Endothelial cell of umbilical vein (primary cell): ENCODE results near the gene CDC16. TPM values are rescaled to one million over a fixed set of nuclear protein-coding genes. Genes with fewer than 3 reads are reported as not detected.
A peak's percentile ranks its signal among the peaks of the same experiment; 100 is the strongest.

Experiments used
- BruUV-seq: library from RNA; stranded (reverse); fragments of 400-500 nt; replicated peaks from 2 replicates; lab custom pipeline; 2021; lab: Mats Ljungman, UMichigan
- CTCF ChIA-PET: fragments of 300-600, 350-600 bp; sonication (Branson Sonifier 250); formaldehyde crosslinking; loops from one replicate; lab custom pipeline; 2021; ENCODE audit warnings: antibody characterized with exemption, inconsistent platforms; lab: Charles Lee
- POLR2A ChIA-PET: fragments of 300-600, 350-600 bp; sonication (Branson Sonifier 250); formaldehyde crosslinking; loops from one replicate; lab custom pipeline; 2021; ENCODE audit warnings: antibody characterized with exemption, inconsistent platforms; lab: Charles Lee
- DNase-seq: peaks from one replicate; pipeline ENCODE4 v3.0.0-alpha.2; 2011; ENCODE audit warnings: low read depth, low spot score
- FAIRE-seq: peaks from 2 replicates; lab custom pipeline; 2011; peaks lifted over from hg19 to GRCh38; lab: Jason Lieb, UNC
- H2AFZ ChIP-seq: 2 replicates; pipeline ENCODE4 v1.6.0; 2012; ENCODE audit warnings: low read depth, low read length, control low read depth, inconsistent platforms
- H3K27ac ChIP-seq: 2 replicates; pipeline ENCODE4 v1.5.1; 2011; ENCODE audit warnings: low read depth, mild to moderate bottlenecking, control low read depth, low read length, moderate library complexity; ENCODE audit not compliant: insufficient read depth
- H3K27me3 ChIP-seq, 2 experiments: 2 replicates each; pipeline versions ENCODE4 v1.6.0 to v1.6.1; 2011; ENCODE audit warnings: low read length in 2 of 2, mixed read lengths in 1 of 2; ENCODE audit not compliant: control insufficient read depth in 2 of 2, insufficient read depth in 2 of 2
- H3K36me3 ChIP-seq, 2 experiments: 2 replicates in 1 of 2; 3 replicates in 1 of 2; pipeline ENCODE4 v1.5.1; 2011; ENCODE audit warnings: low read length in 2 of 2, mild to moderate bottlenecking in 1 of 2, moderate library complexity in 1 of 2; ENCODE audit not compliant: control insufficient read depth in 2 of 2, insufficient read depth in 2 of 2; ENCODE audit errors: extremely low read depth in 1 of 2
- H3K4me1 ChIP-seq: 3 replicates; pipeline ENCODE4 v1.5.1; 2011; ENCODE audit warnings: mild to moderate bottlenecking, low read length; ENCODE audit not compliant: control insufficient read depth, insufficient read depth; ENCODE audit errors: extremely low read depth
- H3K4me2 ChIP-seq: 2 replicates; pipeline ENCODE4 v1.6.1; 2011; ENCODE audit warnings: low read length, control low read depth, mixed read lengths; ENCODE audit not compliant: insufficient read depth
- H3K4me3 ChIP-seq, 3 experiments: fragments of 200-600 bp in 1 of 3; sonication (generic), shearing (Covaris generic) in 1 of 3; replicated peaks in 1 of 3; 2 replicates each; pipeline ENCODE4 v1.5.1; 2011 to 2016; ENCODE audit warnings: control low read depth in 3 of 3, low read length in 3 of 3, mild to moderate bottlenecking in 2 of 3, inconsistent platforms in 1 of 3, low read depth in 1 of 3, moderate library complexity in 1 of 3; ENCODE audit not compliant: insufficient read depth in 1 of 3
- H3K79me2 ChIP-seq: 2 replicates; pipeline ENCODE4 v1.6.0; 2012; ENCODE audit warnings: low read length, inconsistent platforms; ENCODE audit not compliant: control insufficient read depth, insufficient read depth
- H3K9ac ChIP-seq: replicated peaks from 2 replicates; pipeline ENCODE3; 2011; ENCODE audit warnings: low read length, control low read depth; ENCODE audit not compliant: insufficient read depth; ENCODE audit errors: extremely low read depth
- H3K9me1 ChIP-seq: replicated peaks from 3 replicates; pipeline ENCODE4 v1.6.0; 2011; ENCODE audit warnings: mild to moderate bottlenecking, low read length; ENCODE audit not compliant: control insufficient read depth, insufficient read depth; ENCODE audit errors: extremely low read depth
- H3K9me3 ChIP-seq: replicated peaks from 2 replicates; pipeline ENCODE4 v1.5.1; 2012; ENCODE audit warnings: low read length, inconsistent platforms; ENCODE audit not compliant: control insufficient read depth, insufficient read depth
- H4K20me1 ChIP-seq: replicated peaks from 2 replicates; pipeline ENCODE3; 2011; ENCODE audit warnings: mild to moderate bottlenecking, low read length; ENCODE audit not compliant: control insufficient read depth, insufficient read depth; ENCODE audit errors: extremely low read depth
- EZH2 ChIP-seq: IDR thresholded peaks from 2 replicates; pipeline ENCODE4 v1.6.1; 2012; ENCODE audit warnings: borderline replicate concordance, low read depth, mild to moderate bottlenecking, moderate library complexity, low read length, inconsistent platforms; ENCODE audit not compliant: severe bottlenecking
- FOS ChIP-seq: IDR thresholded peaks from 2 replicates; pipeline ENCODE4 v1.6.1; 2011; ENCODE audit warnings: mild to moderate bottlenecking, low read length, moderate library complexity, borderline replicate concordance; ENCODE audit not compliant: insufficient read depth
- GATA2 ChIP-seq: IDR thresholded peaks from 2 replicates; pipeline ENCODE4 v1.7.0; 2011; ENCODE audit warnings: low read depth, mild to moderate bottlenecking, moderate library complexity, mixed read lengths, low read length; ENCODE audit not compliant: insufficient read length, insufficient read depth
- JUN ChIP-seq: IDR thresholded peaks from 2 replicates; pipeline ENCODE4 v1.6.1; 2011; ENCODE audit warnings: borderline replicate concordance, low read depth; ENCODE audit not compliant: insufficient read length, insufficient read depth
- MYC ChIP-seq: IDR thresholded peaks from one replicate; pipeline ENCODE4 v1.6.1; 2011; ENCODE audit warnings: mild to moderate bottlenecking, low read depth, low read length
- POLR2AphosphoS5 ChIP-seq: IDR thresholded peaks from 2 replicates; pipeline ENCODE4 v1.6.1; 2012; ENCODE audit warnings: low read depth, mild to moderate bottlenecking, control low read depth, low read length, moderate library complexity; ENCODE audit not compliant: insufficient read depth
- dilution Hi-C: fragments of 300-500 bp; cut with MboI; formaldehyde crosslinking; loops from one replicate; pipeline ENCODE4 v1.15.0; 2019; ENCODE audit warnings: low sequenced_read_pairs; ENCODE audit not compliant: extremely low pct_ligation_motif_present
- intact Hi-C: fragments of 100-400 bp; cut with micrococcal nuclease; formaldehyde crosslinking; loops from one replicate; pipeline ENCODE4 v1.10.0; 2022
- polyA plus RNA-seq, 4 experiments: library from polyadenylated mRNA; depleted of rRNA in 3 of 4; stranded (reverse) in 3 of 4; unstranded in 1 of 4; fragments of >200 nt; gene quantifications; 2 replicates each; pipeline versions ENCODE4 v1.2.1 to v1.2.3, GENCODE V29; 2011 to 2012; ENCODE audit warnings: missing spikeins in 1 of 4
- total RNA-seq: library from RNA; stranded (reverse); gene quantifications from 2 replicates; pipeline ENCODE4 v1.2.3, GENCODE V29; 2021
- TF ChIP-seq, protein P1 (sequence below), 2 donors: IDR thresholded peaks; 1 replicate in 1 of 2; 2 replicates in 1 of 2; pipeline ENCODE4 v1.5.1; 2011; ENCODE audit warnings: low read length in 2 of 2, mild to moderate bottlenecking in 2 of 2, moderate library complexity in 2 of 2, control low read depth in 1 of 2, inconsistent platforms in 1 of 2, low read depth in 1 of 2; ENCODE audit not compliant: insufficient read depth in 1 of 2; ENCODE audit errors: extremely low read depth in 1 of 2

Gene CDC16
- total and polyA plus RNA-seq, 2 donors (not counting 3 experiments of a cell fraction or from before 2014, with no cell fraction given) = 41.6 to 83.3 TPM

- CTCF ChIA-PET = interaction anchor here (1.9 kb wide), 1 partner anchor 24 kb away, joined by 4 read pairs; no protein-coding TSS in a partner anchor
- Histone ChIP-seq H3K36me3 (peaks cover 12% of the 10 kb centered on the region in 2 experiments), H3K79me2 (peaks cover 25% of the 10 kb centered on the region), H4K20me1 (no peaks in the 10 kb centered on the region), H2AFZ (no peak overlapping the region), H3K9me1 (no peaks in the 10 kb centered on the region), H3K9me3 (no peaks in the 10 kb centered on the region), H3K27ac (no peak overlapping the region), H3K4me1 (peaks cover 6% of the 10 kb centered on the region), H3K9ac (peak overlapping the region; percentile 35), H3K4me2 (peak overlapping the region; percentile 89), H3K4me3 (peak overlapping the region; percentile 57 to 96 (median 85)), H3K27me3 (peaks cover 6 to 13% of the 10 kb centered on the region in 2 experiments)
- TSS peak; percentile 48 for BruUV-seq
- intact Hi-C loops = loop anchor here (2.0 kb wide), 1 partner anchor 285 kb away; no protein-coding TSS in a partner anchor
- dilution Hi-C loops = no loop called here
- FAIRE-seq (no peak), DNase-seq (peak; percentile 24)
- TF ChIP-seq JUN (no peak), MYC (no peak), FOS (no peak), POLR2AphosphoS5 (no peak), GATA2 (no peak), EZH2 (no peak)
- TF ChIP-seq, protein P1, sequence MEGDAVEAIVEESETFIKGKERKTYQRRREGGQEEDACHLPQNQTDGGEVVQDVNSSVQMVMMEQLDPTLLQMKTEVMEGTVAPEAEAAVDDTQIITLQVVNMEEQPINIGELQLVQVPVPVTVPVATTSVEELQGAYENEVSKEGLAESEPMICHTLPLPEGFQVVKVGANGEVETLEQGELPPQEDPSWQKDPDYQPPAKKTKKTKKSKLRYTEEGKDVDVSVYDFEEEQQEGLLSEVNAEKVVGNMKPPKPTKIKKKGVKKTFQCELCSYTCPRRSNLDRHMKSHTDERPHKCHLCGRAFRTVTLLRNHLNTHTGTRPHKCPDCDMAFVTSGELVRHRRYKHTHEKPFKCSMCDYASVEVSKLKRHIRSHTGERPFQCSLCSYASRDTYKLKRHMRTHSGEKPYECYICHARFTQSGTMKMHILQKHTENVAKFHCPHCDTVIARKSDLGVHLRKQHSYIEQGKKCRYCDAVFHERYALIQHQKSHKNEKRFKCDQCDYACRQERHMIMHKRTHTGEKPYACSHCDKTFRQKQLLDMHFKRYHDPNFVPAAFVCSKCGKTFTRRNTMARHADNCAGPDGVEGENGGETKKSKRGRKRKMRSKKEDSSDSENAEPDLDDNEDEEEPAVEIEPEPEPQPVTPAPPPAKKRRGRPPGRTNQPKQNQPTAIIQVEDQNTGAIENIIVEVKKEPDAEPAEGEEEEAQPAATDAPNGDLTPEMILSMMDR (IDR thresholded peaks at IDR 0.05; ENCODE audit: extremely low read depth in 1 of 2, insufficient read depth in 1 of 2, low read depth in 1 of 2, low read length in 2 of 2) = no peak
- POLR2A ChIA-PET = no interaction called here
Observed at GRCh38 chr13:114235697-114236096, 1.0 kb downstream of the CDC16 start.
